Parathyroid adenoma (tissue), 2 donors: ENCODE results near the gene EEPD1.

ENCODE experiments used
- H2AFZ ChIP-seq: fragments of 300-600 bp; sonication (generic); one replicate; pipeline ENCODE4 v1.7.0; 2017; ENCODE audit warnings: antibody characterized with exemption, mild to moderate bottlenecking
- H3K27ac ChIP-seq: fragments of 300-600 bp; sonication (generic); one replicate; pipeline ENCODE4 v1.7.0; 2017
- H3K27me3 ChIP-seq: fragments of 300-600 bp; sonication (generic); one replicate; pipeline ENCODE4 v1.7.0; 2017; ENCODE audit warnings: low read length; ENCODE audit not compliant: control insufficient read depth, insufficient read depth
- H3K36me3 ChIP-seq: fragments of 300-600 bp; sonication (generic); one replicate; pipeline ENCODE4 v1.7.0; 2017; ENCODE audit warnings: low read length; ENCODE audit not compliant: control insufficient read depth, insufficient read depth
- H3K4me1 ChIP-seq: fragments of 300-600 bp; sonication (generic); one replicate; pipeline ENCODE4 v1.7.0; 2017; ENCODE audit warnings: control low read depth
- H3K4me2 ChIP-seq: fragments of 300-600 bp; sonication (generic); one replicate; pipeline ENCODE4 v1.7.0; 2017; ENCODE audit warnings: low read length
- H3K4me3 ChIP-seq: fragments of 300-600 bp; sonication (generic); one replicate; pipeline ENCODE4 v1.7.0; 2017; ENCODE audit warnings: low read depth, low read length
- H3K79me2 ChIP-seq: fragments of 300-600 bp; sonication (generic); one replicate; pipeline ENCODE4 v1.7.0; 2017; ENCODE audit warnings: control low read depth
- H3K9ac ChIP-seq: fragments of 300-600 bp; sonication (generic); one replicate; pipeline ENCODE4 v1.7.0; 2017; ENCODE audit warnings: mild to moderate bottlenecking
- H3K9me3 ChIP-seq: fragments of 300-600 bp; sonication (generic); one replicate; pipeline ENCODE4 v1.7.0; 2017; ENCODE audit warnings: low read length; ENCODE audit not compliant: control insufficient read depth
- TF ChIP-seq, protein P1 (sequence below): fragments of 300-600 bp; sonication (generic); IDR thresholded peaks from one replicate; pipeline ENCODE4 v1.7.0; 2017; ENCODE audit warnings: antibody characterized with exemption, mild to moderate bottlenecking
- donor health status: primary hyperparathyroidism.

EEPD1 gene

GRCh38 chr7:36190447-36191291 lies 37.6 kb downstream of the EEPD1 start:
- Histone ChIP-seq H3K4me3 (no peak overlapping the region), H3K36me3 (no peaks in the 10 kb centered on the region), H3K4me1 (no peaks in the 10 kb centered on the region), H3K4me2 (no peak overlapping the region), H3K79me2 (no peaks in the 10 kb centered on the region), H3K9ac (no peak overlapping the region), H3K9me3 (no peaks in the 10 kb centered on the region), H2AFZ (no peak overlapping the region), H3K27ac (no peak overlapping the region), H3K27me3 (no peaks in the 10 kb centered on the region)
- TF ChIP-seq, protein P1, sequence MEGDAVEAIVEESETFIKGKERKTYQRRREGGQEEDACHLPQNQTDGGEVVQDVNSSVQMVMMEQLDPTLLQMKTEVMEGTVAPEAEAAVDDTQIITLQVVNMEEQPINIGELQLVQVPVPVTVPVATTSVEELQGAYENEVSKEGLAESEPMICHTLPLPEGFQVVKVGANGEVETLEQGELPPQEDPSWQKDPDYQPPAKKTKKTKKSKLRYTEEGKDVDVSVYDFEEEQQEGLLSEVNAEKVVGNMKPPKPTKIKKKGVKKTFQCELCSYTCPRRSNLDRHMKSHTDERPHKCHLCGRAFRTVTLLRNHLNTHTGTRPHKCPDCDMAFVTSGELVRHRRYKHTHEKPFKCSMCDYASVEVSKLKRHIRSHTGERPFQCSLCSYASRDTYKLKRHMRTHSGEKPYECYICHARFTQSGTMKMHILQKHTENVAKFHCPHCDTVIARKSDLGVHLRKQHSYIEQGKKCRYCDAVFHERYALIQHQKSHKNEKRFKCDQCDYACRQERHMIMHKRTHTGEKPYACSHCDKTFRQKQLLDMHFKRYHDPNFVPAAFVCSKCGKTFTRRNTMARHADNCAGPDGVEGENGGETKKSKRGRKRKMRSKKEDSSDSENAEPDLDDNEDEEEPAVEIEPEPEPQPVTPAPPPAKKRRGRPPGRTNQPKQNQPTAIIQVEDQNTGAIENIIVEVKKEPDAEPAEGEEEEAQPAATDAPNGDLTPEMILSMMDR: no peak

DNA sequence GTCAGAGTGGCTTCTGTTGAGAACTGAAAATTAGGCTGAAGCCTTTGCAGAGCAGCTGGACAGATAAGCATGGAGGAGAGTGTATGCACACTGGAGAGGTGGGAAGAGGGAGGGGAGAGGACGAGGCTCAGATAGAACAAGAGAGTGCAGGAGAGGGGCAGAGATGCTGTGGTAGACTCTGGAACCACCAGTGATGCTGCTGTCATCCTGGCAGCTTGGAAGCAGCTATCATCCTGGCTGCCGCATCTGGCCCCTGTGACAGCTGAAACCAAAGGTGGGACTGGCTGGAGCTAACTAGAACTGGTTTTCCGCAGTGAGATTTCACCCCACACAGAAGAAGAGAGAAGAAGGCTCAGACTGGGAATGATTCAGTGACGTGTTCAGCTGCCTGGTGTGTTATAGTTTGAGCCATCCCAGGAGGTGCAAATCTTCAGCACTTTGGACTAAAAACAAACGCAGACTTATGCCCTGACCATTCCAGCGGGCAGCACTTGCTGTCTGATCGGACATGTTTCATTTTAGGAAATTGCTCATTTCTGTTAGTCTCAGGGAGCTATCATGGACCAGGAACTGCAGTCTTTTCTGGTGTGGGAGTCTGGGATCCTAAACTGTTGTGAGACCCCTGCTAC lies 38.4 kb downstream of the EEPD1 start:
- TF ChIP-seq, protein P1: no peak
- H3K9me3 ChIP-seq: no peaks in the 10 kb centered on the region
- no peaks in the 10 kb centered on the region for H3K27me3 ChIP-seq
- H3K9ac ChIP-seq: no peak overlapping the region
- no peak overlapping the region for H2AFZ ChIP-seq
- no peak overlapping the region for H3K4me3 ChIP-seq
- no peaks in the 10 kb centered on the region for H3K36me3 ChIP-seq
- no peaks in the 10 kb centered on the region for H3K79me2 ChIP-seq
- no peak overlapping the region for H3K27ac ChIP-seq
- H3K4me2 ChIP-seq: no peak overlapping the region
- no peaks in the 10 kb centered on the region for H3K4me1 ChIP-seq

GRCh38 chr7:36192053-36192824 lies 39.2 kb downstream of the EEPD1 start:
- no peaks in the 10 kb centered on the region for H3K27me3 ChIP-seq
- H3K79me2 ChIP-seq: no peaks in the 10 kb centered on the region
- H3K4me2 ChIP-seq: no peak overlapping the region
- no peak overlapping the region for H3K4me3 ChIP-seq
- TF ChIP-seq, protein P1: no peak
- no peak overlapping the region for H2AFZ ChIP-seq
- H3K9me3 ChIP-seq: no peaks in the 10 kb centered on the region
- H3K27ac ChIP-seq: no peak overlapping the region
- no peak overlapping the region for H3K9ac ChIP-seq
- no peaks in the 10 kb centered on the region for H3K4me1 ChIP-seq
- H3K36me3 ChIP-seq: no peaks in the 10 kb centered on the region

GRCh38 chr7:36192877-36193276 lies 39.8 kb downstream of the EEPD1 start:
- Histone ChIP-seq H3K4me3 (no peak overlapping the region), H3K79me2 (no peaks in the 10 kb centered on the region), H3K9ac (no peak overlapping the region), H3K36me3 (no peaks in the 10 kb centered on the region), H3K4me2 (no peak overlapping the region), H3K27me3 (no peaks in the 10 kb centered on the region), H2AFZ (no peak overlapping the region), H3K4me1 (no peaks in the 10 kb centered on the region), H3K9me3 (no peaks in the 10 kb centered on the region), H3K27ac (no peak overlapping the region)
- TF ChIP-seq, protein P1: no peak
